Left cardiac atrium (tissue), 4 donors: ENCODE data around the gene SPEG. TPM values are rescaled to one million over a fixed set of nuclear protein-coding genes. Genes with fewer than 3 reads are reported as not detected.
"Not testable (repeated sequence)": the region's sequence is repeated elsewhere in the genome, so short reads cannot be mapped to it uniquely, and the experiment has no call there.

Experiments
- ATAC-seq, 2 donors: fragments of 200-7000 bp; cut with Tn5 transposase; one replicate each; pipeline ENCODE4 v1.9.1; 2020; ENCODE audit warnings: mild to moderate bottlenecking in 2 of 2, moderate library complexity in 2 of 2
- DNase-seq: peaks from one replicate; pipeline ENCODE4 v3.0.0-alpha.2; 2020
- intact Hi-C, 2 donors: fragments of 100-400 bp; cut with DNase I; formaldehyde crosslinking; loops; one replicate each; pipeline versions ENCODE4 v1.14.1 to v1.15.1; 2022 to 2023
- total RNA-seq, 2 donors: library from RNA; stranded (reverse); fragmentation: NEBNext Ultra II Directional; extraction: Animal tissue kit (Norgen Biotek cat#: 25700); gene quantifications; one replicate each; pipeline ENCODE4 v1.2.1, GENCODE V29; 2021
- donor health status: DM: no; HTN: yes; CAD: no.
- donor health status: DM: no; HTN: yes; CAD: no; lungs with severe emphysema.
- donor health status: DM: yes; HTN: yes; CAD: no.
- donor health status: Dilated cardiomyopathy.

SPEG gene
- total RNA-seq, 2 donors from 2014 or later, result 94.6 to 94.9 TPM

- DNase-seq (peak; percentile 81), ATAC-seq (peak; percentile 23 to 36)
- intact Hi-C loops, result loop anchor here (2.0 to 5.0 kb wide), 2 partner anchors 128 to 129 kb away; no protein-coding TSS in a partner anchor
These were observed 31.8 kb upstream of the SPEG start for GRCh38 chr2:219402665-219403515.

- no peak for ATAC-seq
- intact Hi-C loops, result loop anchor here (2.0 to 5.0 kb wide), 3 partner anchors 15 to 128 kb away; partner anchors contain the start of gene DES (in 1 of the 2)
- no peak for DNase-seq
These were observed 30.8 kb upstream of the SPEG start for GRCh38 chr2:219403861-219404260.

GRCh38 chr2:219404291-219404910 lies 30.2 kb upstream of the SPEG start:
- intact Hi-C loops, result loop anchor here (2.0 to 5.0 kb wide), 2 partner anchors 14 to 128 kb away; partner anchors contain the start of gene DES (in 1 of the 2)
- ATAC-seq (peak; percentile 55 to 70), DNase-seq (peak; percentile 55)

DNA sequence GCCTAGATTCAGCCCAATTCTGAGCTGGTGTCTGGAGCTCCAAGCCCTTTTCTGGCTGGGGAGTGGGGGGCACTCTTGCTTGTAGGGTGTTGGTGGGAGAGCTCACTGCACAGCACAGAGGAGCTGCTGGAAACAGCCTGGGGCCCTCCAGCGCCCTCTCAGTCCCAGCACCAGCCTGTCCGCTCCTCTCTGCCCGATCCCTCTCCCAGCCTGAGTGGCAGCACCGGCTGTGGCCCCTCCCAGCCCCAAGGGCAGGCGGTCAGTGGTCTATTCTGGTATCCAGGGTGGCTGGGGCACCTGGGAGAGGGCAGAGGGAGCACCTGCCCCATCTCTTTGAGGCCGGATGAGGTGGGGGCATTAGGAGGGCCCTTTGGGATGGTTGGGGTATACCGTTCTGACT lies 29.7 kb upstream of the SPEG start:
- intact Hi-C loops, result loop anchor here (2.0 to 5.0 kb wide), 3 partner anchors 14 to 292 kb away; partner anchors contain the start of gene DES (in 1 of the 2)
- ATAC-seq (peak; percentile 60 to 64), DNase-seq (peak; percentile 50)

GRCh38 chr2:219405451-219405850 lies 29.2 kb upstream of the SPEG start:
- ATAC-seq (peak; percentile 45 to 62), DNase-seq (no peak)
- intact Hi-C loops, result loop anchor here in 1 of 2 donors (2.0 to 5.0 kb wide), 2 partner anchors 13 to 292 kb away; partner anchors contain the start of gene DES

GRCh38 chr2:219405958-219406860 lies 28.4 kb upstream of the SPEG start:
- intact Hi-C loops, result loop anchor here in 1 of 2 donors (2.0 to 5.0 kb wide), 2 partner anchors 13 to 291 kb away; partner anchors contain the start of gene DES
- ATAC-seq, result no peak
- no peak for DNase-seq

DNA sequence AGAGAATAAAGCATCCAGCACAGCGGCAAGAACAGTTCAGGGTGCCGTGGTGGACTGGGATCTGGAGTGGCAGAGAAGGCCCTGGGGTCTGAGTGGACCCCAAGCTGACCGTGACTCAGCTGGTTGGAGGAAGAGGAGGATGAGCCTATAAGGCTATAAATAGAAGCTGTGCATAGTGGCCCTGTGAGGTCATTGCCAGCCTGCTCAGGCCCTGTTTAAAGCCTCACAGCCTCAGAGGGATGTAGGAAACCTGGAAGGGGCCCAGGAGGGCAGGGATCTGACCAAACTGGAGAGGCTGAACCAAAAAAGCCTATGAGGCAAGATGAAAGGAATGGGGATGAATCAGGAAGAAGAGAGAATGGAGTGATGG lies 27.8 kb upstream of the SPEG start:
- intact Hi-C loops, result loop anchor here in 1 of 2 donors (5.0 kb wide), 1 partner anchor 290 kb away; no protein-coding TSS in a partner anchor
- ATAC-seq (peak; percentile 43 to 70), DNase-seq (peak; percentile 74)

GRCh38 chr2:219407343-219407742 lies 27.3 kb upstream of the SPEG start:
- intact Hi-C loops, result loop anchor here in 1 of 2 donors (5.0 kb wide), 1 partner anchor 290 kb away; no protein-coding TSS in a partner anchor
- not testable (repeated sequence) for ATAC-seq, DNase-seq

DNA sequence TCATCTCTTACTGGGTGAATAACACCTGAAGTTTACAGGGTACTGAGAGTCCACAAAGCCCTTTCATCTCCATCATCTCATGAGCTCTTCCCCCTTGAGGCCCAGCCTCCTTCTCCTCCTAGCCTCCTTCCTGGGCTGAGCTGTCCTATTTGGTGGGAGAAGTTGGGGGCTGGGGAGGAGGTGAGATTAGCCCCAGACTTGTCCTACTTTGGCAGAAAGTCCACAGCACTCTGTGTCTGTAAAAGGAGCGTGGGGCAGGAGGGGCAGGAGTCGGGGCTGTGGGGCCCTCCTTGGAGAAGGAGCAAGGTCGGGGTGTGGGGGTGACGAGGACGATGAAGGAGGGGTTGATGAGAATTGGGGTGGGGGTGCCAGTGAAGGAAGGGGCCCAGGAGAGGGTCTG lies 26.4 kb upstream of the SPEG start:
- ATAC-seq, result no peak
- DNase-seq, result no peak
- intact Hi-C loops, result loop anchor here in 1 of 2 donors (5.0 kb wide), 1 partner anchor 289 kb away; no protein-coding TSS in a partner anchor

- DNase-seq (no peak), ATAC-seq (peak in 1 of 2 donors; percentile 15)
- intact Hi-C loops, result loop anchor here in 1 of 2 donors (5.0 kb wide), 1 partner anchor 289 kb away; no protein-coding TSS in a partner anchor
These were observed 26.0 kb upstream of the SPEG start for GRCh38 chr2:219408631-219409030.

GRCh38 chr2:219409619-219410018 lies 25.0 kb upstream of the SPEG start:
- ATAC-seq (no peak), DNase-seq (no peak)
- intact Hi-C loops, result loop anchor here in 1 of 2 donors (5.0 to 10.0 kb wide), 2 partner anchors 235 to 288 kb away; no protein-coding TSS in a partner anchor

GRCh38 chr2:219410390-219410789 lies 24.3 kb upstream of the SPEG start:
- intact Hi-C loops, result loop anchor here in 1 of 2 donors (10.0 kb wide), 1 partner anchor 234 kb away; no protein-coding TSS in a partner anchor
- ATAC-seq, result no peak

GRCh38 chr2:219414857-219415256 lies 19.8 kb upstream of the SPEG start:
- DNase-seq (no peak), ATAC-seq (no peak)
- intact Hi-C loops, result loop anchor here in 1 of 2 donors (10.0 kb wide), 1 partner anchor 230 kb away; no protein-coding TSS in a partner anchor

More at GRCh38 chr2:219410390-219410789, 24.3 kb upstream of the SPEG start:
- no peak for DNase-seq

GRCh38 chr2:219415580-219416234 lies 18.9 kb upstream of the SPEG start:
- DNase-seq (no peak), ATAC-seq (no peak)
- intact Hi-C loops, result loop anchor here in 1 of 2 donors (10.0 kb wide), 1 partner anchor 229 kb away; no protein-coding TSS in a partner anchor

- DNase-seq (no peak), ATAC-seq (no peak)
- intact Hi-C loops, result loop anchor here in 1 of 2 donors (10.0 kb wide), 1 partner anchor 229 kb away; no protein-coding TSS in a partner anchor
These were observed 18.4 kb upstream of the SPEG start for GRCh38 chr2:219416235-219416602.

DNA sequence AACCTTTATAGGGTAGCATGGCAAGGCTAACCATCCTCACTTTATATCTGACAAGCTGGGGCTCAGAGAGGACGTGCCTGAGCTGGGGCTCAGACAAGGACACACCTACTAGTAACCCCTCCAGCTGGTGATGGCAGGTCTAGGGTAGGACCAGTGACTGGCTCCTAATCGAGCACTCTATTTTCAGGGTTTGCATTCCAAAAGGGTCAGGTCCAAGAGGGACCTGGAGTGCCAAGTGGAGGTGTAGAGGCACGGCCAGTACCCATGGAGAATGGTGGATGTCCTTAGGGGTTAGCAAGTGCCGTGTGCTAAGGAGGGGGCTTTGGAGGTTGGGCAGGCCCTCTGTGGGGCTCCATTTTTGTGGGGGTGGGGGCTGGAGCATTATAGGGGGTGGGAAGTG lies 17.7 kb upstream of the SPEG start:
- peak in 1 of 2 donors; percentile 2 for ATAC-seq
- DNase-seq, result no peak
- intact Hi-C loops, result loop anchor here in 1 of 2 donors (10.0 kb wide), 1 partner anchor 228 kb away; no protein-coding TSS in a partner anchor

DNA sequence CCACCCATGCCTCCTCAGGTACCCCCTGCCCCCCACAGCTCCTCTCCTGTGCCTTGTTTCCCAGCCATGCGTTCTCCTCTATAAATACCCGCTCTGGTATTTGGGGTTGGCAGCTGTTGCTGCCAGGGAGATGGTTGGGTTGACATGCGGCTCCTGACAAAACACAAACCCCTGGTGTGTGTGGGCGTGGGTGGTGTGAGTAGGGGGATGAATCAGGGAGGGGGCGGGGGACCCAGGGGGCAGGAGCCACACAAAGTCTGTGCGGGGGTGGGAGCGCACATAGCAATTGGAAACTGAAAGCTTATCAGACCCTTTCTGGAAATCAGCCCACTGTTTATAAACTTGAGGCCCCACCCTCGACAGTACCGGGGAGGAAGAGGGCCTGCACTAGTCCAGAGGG lies 17.3 kb upstream of the SPEG start:
- intact Hi-C loops, result loop anchor here in 1 of 2 donors (10.0 kb wide), 1 partner anchor 227 kb away; no protein-coding TSS in a partner anchor
- peak; percentile 71 for DNase-seq
- ATAC-seq, result peak; percentile 57 to 59
